GM19463 (cell line): ENCODE results near the gene ZC3H15.
A peak's percentile ranks its signal among the peaks of the same experiment; 100 is the strongest.
"Not testable (repeated sequence)": the region's sequence is repeated elsewhere in the genome, so short reads cannot be mapped to it uniquely, and the experiment has no call there.

Experiments used
- ATAC-seq: cut with Tn5 transposase; IDR thresholded peaks from one replicate; pipeline ENCODE4 v1.9.1; 2021; ENCODE audit warnings: mild to moderate bottlenecking, moderate library complexity; ENCODE audit not compliant: unreplicated experiment

The ZC3H15 gene

GRCh38 chr2:186486651-186487647 is 889 bp downstream of the ZC3H15 start:
- no peak for ATAC-seq

- no peak for ATAC-seq
Observed at GRCh38 chr2:186493564-186494085, 7.6 kb downstream of the ZC3H15 start.

GRCh38 chr2:186496401-186496800 is 10.3 kb downstream of the ZC3H15 start:
- no peak for ATAC-seq

GRCh38 chr2:186497928-186498327 is 11.9 kb downstream of the ZC3H15 start:
- no peak for ATAC-seq

- no peak for ATAC-seq
Observed at GRCh38 chr2:186498834-186499233, 12.8 kb downstream of the ZC3H15 start.

- ATAC-seq, result peak; percentile 63
Observed at GRCh38 chr2:186503827-186504606, 18.0 kb downstream of the ZC3H15 start.

GRCh38 chr2:186508263-186508662 is 22.2 kb downstream of the ZC3H15 start:
- ATAC-seq, result no peak

GRCh38 chr2:186515376-186515775 is 29.3 kb downstream of the ZC3H15 start:
- no peak for ATAC-seq

GRCh38 chr2:186516396-186516795 is 30.3 kb downstream of the ZC3H15 start:
- no peak for ATAC-seq

GRCh38 chr2:186517090-186517489 is 31.0 kb downstream of the ZC3H15 start:
- ATAC-seq, result no peak

GRCh38 chr2:186518291-186518690 is 32.2 kb downstream of the ZC3H15 start:
- ATAC-seq, result no peak

- no peak for ATAC-seq
Observed at GRCh38 chr2:186518945-186519344, 32.9 kb downstream of the ZC3H15 start.

GRCh38 chr2:186521570-186522153 is 35.6 kb downstream of the ZC3H15 start:
- not testable (repeated sequence) for ATAC-seq

GRCh38 chr2:186522450-186522849 is 36.4 kb downstream of the ZC3H15 start:
- no peak for ATAC-seq

GRCh38 chr2:186523791-186524190 is 37.7 kb downstream of the ZC3H15 start:
- ATAC-seq, result no peak

GRCh38 chr2:186526281-186526680 is 40.2 kb downstream of the ZC3H15 start:
- ATAC-seq, result no peak

GRCh38 chr2:186530314-186530713 is 44.3 kb downstream of the ZC3H15 start:
- ATAC-seq, result no peak

GRCh38 chr2:186531257-186531775 is 45.3 kb downstream of the ZC3H15 start:
- no peak for ATAC-seq

- no peak for ATAC-seq
Observed at GRCh38 chr2:186532891-186533290, 46.8 kb downstream of the ZC3H15 start.

- ATAC-seq, result no peak
Observed at GRCh38 chr2:186533717-186534116, 47.7 kb downstream of the ZC3H15 start.

GRCh38 chr2:186534406-186534805 is 48.3 kb downstream of the ZC3H15 start:
- no peak for ATAC-seq
